ENCODE measurements around the gene MYO10.
"Not testable (repeated sequence)": the region's sequence is repeated elsewhere in the genome, so short reads cannot be mapped to it uniquely, and the experiment has no call there.

MYO10 gene

DNA sequence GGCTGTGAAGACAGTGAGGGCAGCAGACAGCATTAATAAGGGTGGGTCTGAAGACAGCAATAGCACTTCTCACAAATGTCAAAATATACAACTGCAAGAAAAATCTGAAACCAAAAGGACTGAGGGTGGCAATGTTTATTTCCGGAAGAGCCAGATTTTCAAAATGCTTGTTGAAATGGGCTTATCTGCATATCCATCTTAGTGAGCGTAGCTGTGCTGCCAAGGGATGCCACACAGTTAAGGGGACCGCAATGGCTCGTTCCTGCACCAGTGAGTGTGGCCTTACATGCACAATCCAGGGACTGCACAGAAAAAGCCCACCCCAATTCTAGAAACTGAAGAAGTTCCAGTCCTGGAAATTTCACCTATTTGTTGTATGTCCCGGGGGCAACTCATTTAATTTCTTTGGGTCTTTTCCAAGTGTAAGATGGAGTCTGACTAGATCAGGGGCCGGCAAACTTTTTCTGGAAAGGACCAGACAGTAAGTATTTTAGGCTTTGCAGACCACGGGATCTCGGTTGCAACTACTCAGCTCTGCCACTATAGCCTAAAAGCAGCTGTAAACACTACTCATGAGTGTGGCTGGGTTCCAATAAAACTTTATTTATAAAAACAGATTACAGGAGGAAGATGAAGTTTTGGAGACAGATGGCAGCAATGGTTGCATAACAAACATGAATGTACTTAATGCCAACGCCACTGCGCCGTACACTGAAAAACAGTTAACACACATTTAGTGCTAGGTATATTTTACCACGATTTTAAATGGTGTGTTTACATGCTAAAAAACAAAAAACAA is 154.1 kb downstream of the MYO10 start:
- no peak for DNase-seq (ENCODE audit: low spot score)

GRCh38 chr5:16780325-16780724 is 155.8 kb downstream of the MYO10 start:
- no peak for DNase-seq (ENCODE audit: low spot score)

DNA sequence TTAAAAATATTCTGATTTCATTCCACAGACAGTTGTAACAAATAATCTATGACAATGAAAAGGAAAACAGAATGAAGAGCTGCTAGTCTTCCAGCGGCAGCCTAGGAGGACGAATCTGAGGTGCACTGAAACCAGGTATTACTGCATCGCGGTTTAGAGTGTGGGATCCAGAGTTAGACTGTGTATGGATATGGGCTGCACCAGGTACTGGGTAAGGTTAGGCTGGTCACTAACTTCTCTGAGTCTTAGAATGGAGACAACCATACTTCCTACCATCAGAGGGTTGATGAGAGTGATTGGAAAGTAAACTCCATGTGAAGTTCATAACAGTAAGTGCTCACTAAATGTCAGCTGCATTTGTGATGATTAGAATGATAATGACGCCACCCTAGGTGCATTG is 158.7 kb downstream of the MYO10 start:
- DNase-seq (ENCODE audit: low spot score): no peak

- no peak for DNase-seq (ENCODE audit: low spot score)
These were observed 159.4 kb downstream of the MYO10 start for GRCh38 chr5:16776611-16777251.

GRCh38 chr5:16774806-16775205 is 161.3 kb downstream of the MYO10 start:
- no peak for DNase-seq (ENCODE audit: low spot score)

- DNase-seq (ENCODE audit: low spot score): no peak
These were observed 162.1 kb downstream of the MYO10 start for GRCh38 chr5:16773991-16774390.

GRCh38 chr5:16772556-16772955 is 163.5 kb downstream of the MYO10 start:
- DNase-seq (ENCODE audit: low spot score): no peak

- DNase-seq (ENCODE audit: low spot score): no peak
These were observed 167.9 kb downstream of the MYO10 start for GRCh38 chr5:16768184-16768583.

- no peak for DNase-seq (ENCODE audit: low spot score)
These were observed 172.9 kb downstream of the MYO10 start for GRCh38 chr5:16763211-16763610.

DNA sequence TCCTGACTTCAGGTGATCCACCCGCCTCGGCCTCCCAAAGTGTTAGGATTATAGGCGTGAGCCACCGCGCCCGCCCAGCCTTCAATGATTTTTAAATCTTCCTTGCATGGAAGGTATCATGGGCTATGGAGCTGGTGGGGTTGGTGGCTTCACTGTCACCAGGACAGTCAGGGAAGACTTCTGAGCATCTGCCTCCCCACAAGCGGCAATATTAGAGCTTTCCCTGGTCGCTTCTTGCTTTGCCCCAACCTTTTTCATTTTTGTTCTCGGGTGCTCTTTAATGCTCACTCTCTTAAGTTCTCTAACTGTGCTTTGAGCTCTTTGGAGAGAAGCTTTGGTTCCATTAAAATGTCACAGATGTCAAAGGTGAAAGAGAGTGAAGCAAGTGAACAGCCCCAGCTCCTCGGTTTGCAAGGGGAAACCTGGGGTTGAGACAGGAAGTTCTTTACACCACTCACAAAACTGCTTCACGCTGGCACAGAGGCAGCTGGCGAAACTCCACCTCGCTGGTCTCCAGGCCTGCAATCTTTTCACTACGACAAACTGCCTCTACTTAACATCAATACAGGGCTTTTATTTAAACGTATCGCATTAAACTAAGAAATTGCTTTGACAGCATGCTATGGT is 176.8 kb downstream of the MYO10 start:
- DNase-seq (ENCODE audit: low spot score): no peak

DNA sequence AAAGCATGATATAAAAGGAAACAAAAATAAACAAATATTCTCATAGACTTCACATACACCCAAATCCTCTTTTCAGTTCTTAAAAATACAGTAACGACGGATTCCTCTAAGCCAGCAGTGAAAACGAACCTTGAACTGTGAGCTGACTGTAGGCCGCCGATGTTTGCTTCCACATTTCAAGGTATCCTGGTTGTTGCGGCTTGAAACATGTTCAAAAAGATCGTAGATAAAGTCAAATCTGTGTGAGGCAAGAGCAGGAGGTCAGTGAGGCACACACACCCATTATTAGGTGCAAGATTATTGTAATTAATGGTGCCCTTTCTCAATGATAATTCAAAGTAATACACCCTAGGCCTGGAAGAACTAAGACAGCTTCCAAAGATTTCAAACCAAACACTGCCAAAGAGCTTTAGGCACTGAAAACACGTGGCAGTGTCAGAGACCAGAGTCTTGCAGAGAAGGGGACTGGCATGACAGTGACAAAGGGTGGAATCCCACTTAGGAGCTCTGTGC is 178.0 kb downstream of the MYO10 start:
- DNase-seq (ENCODE audit: low spot score): no peak

DNA sequence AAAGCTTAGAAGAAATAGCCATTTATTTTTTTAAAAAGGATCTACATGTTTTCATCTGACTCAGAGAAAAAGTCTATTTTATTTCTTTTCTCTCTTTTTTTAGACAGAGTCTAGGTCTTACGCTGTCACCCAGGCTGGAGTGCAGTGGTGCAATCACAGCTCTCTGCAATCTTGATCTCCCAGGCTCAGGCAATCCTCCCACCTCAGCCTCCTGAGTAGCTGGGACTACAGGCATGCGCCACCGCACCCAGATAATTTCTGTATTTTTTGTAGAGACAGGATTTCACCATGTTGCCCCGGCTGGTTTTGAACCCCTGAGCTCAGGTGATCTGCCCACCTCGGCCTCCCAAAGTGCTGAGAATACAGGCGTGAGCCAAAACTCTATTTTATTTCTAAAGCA is 178.5 kb downstream of the MYO10 start:
- not testable (repeated sequence) for DNase-seq (ENCODE audit: low spot score)

DNA sequence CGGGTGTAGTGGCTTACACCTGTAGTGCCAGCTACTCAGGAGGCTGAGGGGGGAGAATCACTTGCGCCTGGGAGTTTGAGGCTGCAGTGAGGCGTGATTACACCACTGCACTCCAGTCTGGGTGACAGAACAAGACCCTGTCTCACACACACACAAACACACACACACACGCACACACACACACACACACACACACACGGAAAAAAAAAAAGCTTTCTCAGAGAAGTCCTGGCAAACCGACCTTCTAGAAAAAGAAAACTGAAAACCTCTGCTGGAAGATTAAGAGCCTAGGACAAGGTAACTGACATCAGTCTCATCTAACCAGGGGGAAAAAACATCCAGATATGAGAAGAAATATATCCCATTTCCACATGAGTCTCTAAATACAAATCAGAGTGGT is 178.9 kb downstream of the MYO10 start:
- DNase-seq (ENCODE audit: low spot score): no peak

DNA sequence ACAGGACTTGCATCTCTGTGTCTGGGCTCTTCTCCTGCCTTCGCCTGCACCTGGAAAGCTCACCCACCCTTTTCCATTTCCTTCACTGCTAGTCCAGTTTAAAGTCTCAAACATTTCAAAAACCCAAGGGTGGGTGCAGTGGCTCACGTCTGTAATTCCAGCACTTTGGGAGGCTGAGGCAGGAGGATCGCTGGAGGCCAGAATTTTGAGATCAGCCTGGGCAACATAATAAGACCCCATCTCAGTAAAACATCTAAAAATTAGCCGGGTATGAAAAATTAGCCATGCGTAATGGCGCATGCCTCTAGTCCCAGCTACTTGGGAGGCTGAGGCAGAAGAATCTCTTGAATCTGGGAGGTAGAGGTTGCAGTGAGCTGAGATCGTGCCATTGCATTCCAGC is 179.4 kb downstream of the MYO10 start:
- DNase-seq (ENCODE audit: low spot score): no peak

GRCh38 chr5:16755641-16756040 is 180.4 kb downstream of the MYO10 start:
- no peak for DNase-seq (ENCODE audit: low spot score)

GRCh38 chr5:16754601-16755000 is 181.5 kb downstream of the MYO10 start:
- no peak for DNase-seq (ENCODE audit: low spot score)

DNA sequence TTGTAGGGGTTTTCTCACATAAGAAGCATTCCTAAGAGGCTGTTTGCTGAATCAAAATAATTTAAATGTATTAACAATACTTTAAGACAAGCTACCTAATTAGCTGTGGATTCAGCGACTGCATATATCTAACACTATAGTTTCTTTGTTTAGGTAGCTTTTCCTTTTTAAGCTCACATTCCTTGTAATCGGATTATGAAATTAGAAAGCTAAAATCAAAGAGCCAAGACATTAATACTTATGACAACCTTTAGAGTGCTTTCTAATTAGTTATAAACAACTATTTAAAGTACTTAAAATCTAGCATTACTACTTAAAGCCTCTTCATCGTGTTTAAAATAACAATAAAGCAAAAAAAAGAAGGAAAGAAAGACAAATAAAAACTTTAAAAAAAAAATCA is 182.0 kb downstream of the MYO10 start:
- no peak for DNase-seq (ENCODE audit: low spot score)

DNA sequence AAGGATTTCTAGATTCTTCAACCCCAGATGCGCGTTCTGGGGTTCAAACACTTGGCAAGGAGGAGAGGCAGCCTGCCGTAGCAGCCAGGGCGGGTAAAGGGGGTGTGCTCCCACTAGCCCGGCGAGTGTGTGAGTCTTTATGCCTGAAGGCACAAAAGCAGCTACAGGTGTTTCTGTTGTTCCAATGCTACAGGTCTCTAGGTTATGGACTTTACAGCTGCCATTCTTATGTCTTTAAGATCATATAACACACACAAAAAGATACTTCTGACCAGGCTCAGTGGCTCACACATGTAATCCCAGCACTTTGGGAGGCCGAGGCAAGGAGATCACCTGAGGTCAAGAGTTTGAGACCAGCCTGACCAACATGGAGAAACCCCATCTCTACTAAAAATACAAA is 185.6 kb downstream of the MYO10 start:
- no peak for DNase-seq (ENCODE audit: low spot score)

DNA sequence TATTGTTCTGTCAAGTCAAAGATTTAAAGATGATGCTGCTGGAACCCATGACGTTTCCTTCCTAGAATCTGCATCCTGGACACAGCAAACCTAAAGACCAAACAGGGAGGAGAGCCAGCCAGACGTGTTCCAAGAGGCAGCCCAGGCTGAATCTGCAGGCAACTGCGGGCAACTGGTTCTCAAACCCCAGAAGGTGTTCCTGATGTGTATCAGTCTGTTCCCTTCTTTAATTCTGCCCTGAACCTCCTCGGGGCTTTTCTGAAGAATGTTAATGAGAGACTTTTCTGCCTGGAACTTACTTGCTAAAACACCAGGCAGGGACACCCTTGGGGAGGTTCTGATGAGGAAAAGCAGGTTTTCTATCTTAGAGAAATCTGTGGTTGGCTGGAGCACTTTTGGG is 186.5 kb downstream of the MYO10 start:
- no peak for DNase-seq (ENCODE audit: low spot score)

GRCh38 chr5:16744164-16744880 is 191.8 kb downstream of the MYO10 start:
- peak; percentile 86 for DNase-seq (ENCODE audit: low spot score)

- DNase-seq (ENCODE audit: low spot score): no peak
These were observed 193.2 kb downstream of the MYO10 start for GRCh38 chr5:16742938-16743337.

GRCh38 chr5:16740811-16741392 is 195.2 kb downstream of the MYO10 start:
- DNase-seq (ENCODE audit: low spot score): no peak

All from SW480 (cell line).